Cardiac fibroblast (primary cell): ENCODE results near the gene PBX2.

Experiments used
- DNase-seq, 2 donors: peaks; one replicate each; pipeline versions ENCODE4 v3.0.0 to v3.0.0-alpha.2; 2010; ENCODE audit warnings: low read depth in 2 of 2
- H3K4me3 ChIP-seq, 2 donors: replicated peaks in 1 of 2; 1 replicate in 1 of 2; 2 replicates in 1 of 2; pipeline ENCODE4 v1.5.1; 2011; ENCODE audit warnings: low read depth in 2 of 2, low read length in 2 of 2, mild to moderate bottlenecking in 2 of 2, moderate library complexity in 1 of 2
- CTCF ChIP-seq: IDR thresholded peaks from one replicate; pipeline ENCODE4 v1.5.1; 2011; ENCODE audit warnings: low read depth, mild to moderate bottlenecking, low read length, inconsistent platforms

The PBX2 gene

DNA sequence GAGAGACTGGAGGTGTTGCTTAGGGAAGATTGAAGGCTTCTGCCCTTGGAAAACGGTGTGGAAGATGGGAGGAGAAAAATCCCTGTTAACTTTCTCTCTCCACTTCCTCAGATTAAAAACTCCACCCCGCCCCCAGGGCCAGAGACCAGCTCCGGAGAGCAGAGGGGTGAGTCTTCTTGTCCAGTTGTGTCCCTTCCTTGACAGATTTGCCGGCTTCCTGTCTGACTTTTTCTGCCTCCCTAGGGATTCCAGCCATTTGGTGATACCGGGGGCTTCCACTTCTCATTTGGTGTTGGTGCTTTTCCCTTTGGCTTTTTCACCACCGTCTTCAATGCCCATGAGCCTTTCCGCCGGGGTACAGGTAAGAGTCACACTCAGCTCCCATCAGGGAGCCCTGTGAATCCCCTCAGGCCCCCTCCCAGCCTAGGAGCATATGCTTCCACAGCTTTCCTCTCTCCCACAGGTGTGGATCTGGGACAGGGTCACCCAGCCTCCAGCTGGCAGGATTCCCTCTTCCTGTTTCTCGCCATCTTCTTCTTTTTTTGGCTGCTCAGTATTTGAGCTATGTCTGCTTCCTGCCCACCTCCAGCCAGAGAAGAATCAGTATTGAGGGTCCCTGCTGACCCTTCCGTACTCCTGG is 10.1 kb downstream of the PBX2 start:
- H3K4me3 ChIP-seq: no peak overlapping the region
- DNase-seq: no peak
- TF ChIP-seq CTCF: no peak

- no peak for TF ChIP-seq CTCF
- DNase-seq: no peak
- H3K4me3 ChIP-seq: peak overlapping the region; percentile 72 to 95
Observed at GRCh38 chr6:32178547-32179440, 11.2 kb downstream of the PBX2 start.

DNA sequence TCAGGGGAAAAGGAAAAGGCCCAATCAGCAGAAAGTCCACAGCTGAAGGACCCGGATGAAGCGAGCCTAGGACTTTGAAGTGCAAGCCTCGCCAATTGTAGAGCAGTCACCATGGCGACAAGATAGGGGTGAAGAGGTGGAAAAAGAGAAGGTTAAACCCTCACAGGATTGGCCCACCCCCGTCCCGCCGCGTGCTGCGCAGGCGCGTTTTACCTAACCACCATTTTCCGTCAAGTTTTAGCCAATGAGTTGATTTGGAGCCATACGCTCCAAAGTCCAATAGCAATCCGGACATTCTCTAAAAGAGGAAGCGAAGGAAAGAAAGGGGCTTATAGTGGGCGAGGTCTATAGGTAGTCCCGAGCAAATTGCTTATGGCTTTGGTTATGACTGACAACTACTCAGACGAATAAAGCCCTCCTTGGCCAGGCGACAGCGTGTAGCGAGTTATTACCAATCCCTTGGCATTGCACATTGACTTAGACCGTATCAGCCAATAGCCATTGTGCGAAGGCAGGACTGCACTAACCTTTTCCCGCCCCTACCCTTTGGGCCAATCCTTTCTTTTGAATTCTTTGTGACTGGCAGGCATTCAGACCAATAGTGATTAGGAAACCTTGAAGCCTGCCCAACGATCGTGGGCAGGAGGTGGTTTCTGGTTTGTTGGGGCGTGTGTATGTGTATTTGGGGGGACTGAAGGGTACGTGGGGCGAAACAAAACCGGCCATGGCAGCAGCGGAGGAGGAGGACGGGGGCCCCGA is 12.0 kb downstream of the PBX2 start, which contains the start of gene RNF5:
Gene RNF5 (plus strand): TSS at position 618 of the 759 bp plus-strand sequence. CDS start 107 bp downstream, at position 725.
- DNase-seq: peak; percentile 100
- no peak for TF ChIP-seq CTCF
- peak within 1 kb of the TSS; percentile 72 to 95 for H3K4me3 ChIP-seq

DNA sequence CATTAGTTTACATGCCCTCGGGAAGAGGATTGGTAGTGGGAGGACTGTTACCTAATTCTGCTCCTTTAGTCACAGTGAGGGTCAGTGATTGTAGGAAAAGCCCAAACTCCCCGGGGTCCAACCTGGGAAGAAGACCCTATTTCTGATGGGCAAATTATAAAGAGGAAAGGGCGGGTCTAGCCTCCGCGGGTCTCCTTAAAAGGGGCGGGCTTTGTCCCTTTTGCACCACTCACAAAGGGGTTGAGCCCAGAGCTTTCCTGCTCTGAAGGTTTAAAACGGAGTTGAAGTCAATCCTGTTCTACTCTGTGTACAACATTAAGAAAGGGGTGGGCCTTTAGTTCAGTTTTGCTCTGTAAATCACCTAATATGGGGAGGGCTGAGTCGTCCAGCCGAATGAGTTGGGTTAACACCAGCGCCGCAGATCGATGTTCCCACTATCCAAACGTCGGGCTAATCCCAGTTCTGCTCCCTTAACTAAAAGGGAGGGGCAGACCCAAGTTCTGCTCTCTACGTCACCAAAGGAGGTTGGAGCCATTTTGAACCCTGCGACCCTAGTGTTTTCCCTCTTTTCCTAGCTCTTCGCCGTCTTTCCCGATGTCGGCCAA is 12.7 kb downstream of the PBX2 start:
- no peak for DNase-seq
- no peak for TF ChIP-seq CTCF
- peak overlapping the region; percentile 45 to 95 for H3K4me3 ChIP-seq

DNA sequence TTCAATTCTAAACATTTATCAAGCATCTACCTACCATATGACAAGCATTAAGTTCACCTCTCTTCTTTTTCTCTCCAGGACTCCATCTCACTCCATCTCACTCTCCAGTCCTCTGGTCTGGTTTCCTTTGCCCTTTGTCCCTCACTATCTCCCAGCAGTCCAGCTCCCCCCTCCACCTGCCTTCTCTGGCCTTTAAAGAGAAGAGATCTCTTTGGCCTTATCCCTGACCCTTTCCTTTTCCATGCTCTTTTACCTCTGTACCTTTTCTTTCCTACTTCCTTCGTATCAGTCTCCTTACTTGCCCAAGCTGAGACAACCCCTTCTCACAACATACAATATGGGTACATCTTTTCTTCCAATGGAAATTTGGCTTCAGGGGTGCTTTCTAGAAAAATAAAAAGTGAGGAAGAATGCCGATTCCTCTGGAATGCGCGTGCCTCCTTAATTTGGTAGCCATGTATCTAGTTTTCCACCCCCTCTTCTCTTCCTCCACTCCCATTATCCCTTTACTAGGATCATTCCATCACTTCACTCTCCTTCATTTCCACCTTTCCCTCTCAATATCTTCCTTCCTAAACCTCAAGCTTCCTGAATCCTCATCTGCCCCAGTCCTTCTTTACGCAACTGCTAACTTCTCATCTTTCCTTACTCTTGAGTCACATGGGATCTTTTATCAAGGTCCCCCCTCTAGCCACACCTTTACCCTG is 13.4 kb downstream of the PBX2 start:
- peak; percentile 68 to 73 for DNase-seq
- no peak for TF ChIP-seq CTCF
- peak overlapping the region; percentile 95 to 98 for H3K4me3 ChIP-seq
